GM19025 (cell line): ENCODE results near the gene VPS52.
"Not testable (repeated sequence)": the region's sequence is repeated elsewhere in the genome, so short reads cannot be mapped to it uniquely, and the experiment has no call there.

Source experiments
- ATAC-seq: cut with Tn5 transposase; IDR thresholded peaks from one replicate; pipeline ENCODE4 v1.9.1; 2021; ENCODE audit warnings: mild to moderate bottlenecking, low read depth, moderate library complexity; ENCODE audit not compliant: unreplicated experiment

The VPS52 gene

DNA sequence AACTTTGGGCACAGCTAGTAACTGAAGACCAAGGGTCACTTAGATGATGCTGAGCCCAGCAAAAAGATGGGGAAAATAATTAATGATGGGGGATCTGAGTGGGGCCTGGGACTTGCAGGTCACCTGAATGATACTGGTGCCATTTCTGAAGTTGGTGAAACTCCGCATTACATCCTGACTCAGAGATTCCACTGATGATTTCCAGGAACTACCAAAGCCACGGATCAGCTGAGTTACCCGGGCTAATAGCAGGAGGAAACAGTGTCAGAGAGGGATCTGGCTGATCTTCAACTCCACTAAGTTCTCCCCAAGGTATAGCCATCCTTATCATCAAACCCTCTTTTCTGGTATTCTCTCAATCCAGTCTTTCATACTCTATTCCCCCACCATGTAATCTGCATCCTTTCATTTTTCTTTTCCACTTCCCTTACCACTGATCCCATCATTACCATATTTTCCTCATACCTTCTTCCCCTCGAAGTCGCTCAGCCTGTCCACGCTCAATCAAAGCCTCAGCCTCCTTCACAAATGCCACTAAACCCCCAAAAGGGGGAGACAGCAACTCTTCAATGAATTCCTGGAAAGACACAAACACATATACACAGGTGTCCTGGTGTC lies 20.2 kb downstream of the VPS52 start:
- ATAC-seq: no peak

GRCh38 chr6:33250731-33251130 lies 20.9 kb downstream of the VPS52 start:
- ATAC-seq: no peak

- ATAC-seq: no peak
Observed at GRCh38 chr6:33249732-33250630, 21.7 kb downstream of the VPS52 start.

DNA sequence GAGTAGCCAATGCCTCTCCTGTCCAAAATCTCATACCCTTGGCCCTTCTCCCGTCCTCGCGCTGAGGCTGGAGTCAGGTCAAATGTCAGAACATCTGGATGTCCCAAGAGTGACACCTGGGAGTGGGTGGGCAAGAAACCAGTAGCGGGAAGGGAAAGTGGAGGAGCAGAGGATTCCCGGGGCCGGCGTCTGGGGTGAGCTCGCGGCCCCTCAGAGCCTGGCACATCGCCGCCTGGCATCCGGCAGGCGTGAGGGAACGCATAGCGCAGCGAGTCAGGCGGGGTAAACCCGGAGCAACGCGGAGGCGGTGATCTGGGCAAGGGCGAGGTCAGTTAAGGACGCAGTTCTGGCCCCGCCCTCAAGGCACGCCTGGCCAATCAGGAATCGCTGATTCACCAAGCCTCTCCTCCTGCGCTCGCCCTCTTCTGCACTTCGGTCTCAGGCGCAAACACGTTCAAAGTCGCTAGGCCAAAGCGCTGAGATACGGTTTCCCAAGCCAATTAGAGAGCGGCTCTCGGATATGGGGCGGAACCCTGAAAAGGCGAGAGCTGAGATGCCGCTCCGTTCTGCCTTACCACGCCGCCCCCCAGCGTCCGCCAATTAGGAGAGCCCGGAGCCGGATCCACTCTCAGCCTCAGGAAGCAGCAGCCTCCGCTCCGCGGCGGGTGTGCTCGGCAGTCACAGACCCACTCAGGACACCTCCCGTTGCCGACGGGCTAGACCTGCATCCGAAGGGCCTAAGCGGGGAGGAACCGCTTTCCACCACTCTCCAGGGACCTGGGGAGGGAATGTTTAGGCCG lies 22.5 kb downstream of the VPS52 start:
- ATAC-seq: peak; percentile 92

DNA sequence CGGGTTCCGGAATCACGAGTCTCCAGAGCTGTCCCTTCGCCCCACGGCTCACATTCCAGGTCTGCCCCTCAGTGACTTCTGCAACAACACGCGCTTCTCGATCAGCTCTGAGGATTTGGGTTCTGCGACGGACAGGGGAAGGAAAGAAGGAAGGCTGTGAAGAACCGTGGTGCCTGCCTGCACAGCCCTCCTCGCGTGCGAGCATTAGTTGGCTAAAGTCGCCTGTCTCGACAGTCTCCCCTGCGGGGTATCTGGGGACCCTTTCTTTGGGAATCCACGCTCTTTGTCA lies 23.1 kb downstream of the VPS52 start:
- ATAC-seq: no peak

GRCh38 chr6:33247977-33248642 lies 23.6 kb downstream of the VPS52 start:
- ATAC-seq: no peak

DNA sequence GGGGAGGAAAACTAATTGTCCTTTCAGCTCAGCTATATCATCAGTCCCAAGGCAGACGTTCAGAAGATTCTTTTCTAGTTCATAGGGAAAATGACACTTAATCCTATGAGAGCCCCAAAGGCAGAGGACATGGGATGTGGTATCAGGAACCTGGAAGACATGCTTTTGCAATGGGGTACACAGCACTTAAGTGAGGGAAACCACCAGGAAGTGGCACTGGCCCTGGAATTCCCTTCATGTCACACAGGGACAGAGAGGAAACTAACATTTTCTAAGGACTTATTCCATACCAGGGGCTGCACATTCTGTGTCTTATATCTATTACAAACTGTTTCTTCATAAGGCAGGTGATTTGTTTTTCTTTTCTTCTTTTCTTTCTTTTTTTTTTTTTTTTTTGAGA lies 28.2 kb downstream of the VPS52 start:
- no peak for ATAC-seq

DNA sequence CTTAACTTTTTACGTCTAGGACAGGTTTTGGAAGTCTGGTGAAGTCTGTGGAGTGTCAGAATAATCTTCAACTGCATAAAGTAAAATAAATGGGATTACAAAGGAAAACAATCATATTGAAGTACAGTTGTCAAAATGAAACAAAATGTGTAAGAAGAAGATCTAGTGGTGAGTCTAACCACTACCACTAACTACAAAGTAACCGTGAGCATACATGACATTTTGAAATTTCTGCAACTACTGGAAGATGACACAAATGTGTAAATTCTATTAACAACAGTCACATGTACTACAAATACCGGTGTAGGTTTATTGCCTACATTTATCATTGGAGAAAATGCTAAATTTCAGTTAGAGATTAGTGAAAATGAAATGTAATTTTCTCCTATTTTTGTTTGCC lies 29.7 kb downstream of the VPS52 start:
- no peak for ATAC-seq

- no peak for ATAC-seq
Observed at GRCh38 chr6:33237741-33238140, 33.9 kb downstream of the VPS52 start.

DNA sequence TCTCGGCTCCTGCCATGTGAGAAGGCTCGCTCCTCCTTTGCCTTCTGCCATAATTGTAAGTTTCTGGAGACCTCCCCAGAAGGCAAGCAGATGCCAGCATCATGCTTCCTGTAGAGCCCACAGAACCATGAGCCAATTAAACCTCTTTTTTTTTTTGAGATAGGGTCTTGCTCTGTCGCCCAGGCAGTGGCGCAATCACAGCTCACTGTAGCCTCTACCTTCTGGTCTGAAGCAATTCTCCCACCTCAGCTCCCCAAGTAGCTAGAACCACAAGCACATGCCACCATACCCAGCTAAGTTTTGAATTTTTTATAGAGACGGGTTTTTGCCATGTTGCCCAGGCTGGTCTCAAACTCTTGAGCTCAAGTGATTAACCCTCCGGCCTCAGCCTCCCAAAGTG lies 34.8 kb downstream of the VPS52 start:
- ATAC-seq: no peak

DNA sequence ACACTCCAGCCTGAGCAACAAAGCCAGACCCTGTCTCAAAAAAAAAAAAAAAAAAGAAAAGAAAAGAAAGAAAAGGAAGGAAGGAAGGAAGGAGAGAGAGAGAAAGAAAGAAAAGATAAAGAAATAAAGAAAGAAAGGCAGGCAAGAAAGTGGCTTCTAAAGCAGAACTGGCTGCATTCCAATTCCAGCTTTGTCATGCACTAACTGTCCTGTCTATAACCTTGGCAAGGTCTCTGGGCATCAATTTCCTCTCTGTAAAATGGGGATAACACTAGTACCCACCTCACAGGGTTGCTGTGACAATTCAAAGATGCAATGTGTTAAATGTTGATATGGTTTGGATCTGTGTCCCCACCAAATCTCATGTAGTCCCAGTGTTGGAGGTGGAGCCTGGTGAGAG lies 35.3 kb downstream of the VPS52 start:
- ATAC-seq: no peak

DNA sequence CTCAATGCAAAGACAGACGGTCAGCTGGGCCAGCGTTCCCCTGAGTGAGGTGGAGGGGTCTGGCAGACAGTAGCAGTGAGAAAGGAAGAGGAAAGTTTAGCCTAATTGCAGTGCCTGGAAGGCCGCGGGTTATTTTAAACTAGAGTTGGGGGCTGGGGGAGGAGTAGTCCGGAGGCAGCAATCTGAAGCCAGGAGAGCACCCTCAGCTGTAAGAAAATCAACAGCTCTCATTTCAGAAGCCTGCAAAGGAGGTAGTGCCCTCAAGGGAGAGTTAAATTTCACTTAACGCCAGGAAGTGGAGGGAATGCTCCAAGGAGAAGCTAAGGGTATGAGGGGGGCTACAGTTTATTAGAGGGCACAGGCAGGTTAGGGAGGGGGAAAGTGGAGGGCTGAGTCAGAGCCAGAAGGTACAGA lies 36.4 kb downstream of the VPS52 start:
- no peak for ATAC-seq

- ATAC-seq: not testable (repeated sequence)
Observed at GRCh38 chr6:33226503-33227120, 45.1 kb downstream of the VPS52 start.

DNA sequence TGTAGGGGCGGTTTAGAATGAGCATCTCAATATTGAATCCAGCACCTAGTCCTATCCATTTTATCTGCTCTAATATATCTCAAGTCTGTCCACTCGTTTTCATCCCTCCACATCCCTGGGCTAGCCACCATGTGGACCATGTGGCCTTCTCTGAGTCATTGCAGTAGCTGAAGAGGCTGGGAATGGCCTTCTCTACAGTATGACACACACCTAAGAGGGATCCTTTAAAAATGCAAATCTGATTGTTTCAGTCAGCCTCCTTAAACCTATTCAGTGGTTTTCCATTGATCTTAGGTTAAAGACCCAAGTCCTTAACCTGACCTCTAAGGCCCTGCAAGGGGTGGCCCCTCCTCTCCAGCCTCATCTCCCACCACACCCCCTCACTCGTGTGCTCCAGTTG lies 54.0 kb downstream of the VPS52 start:
- ATAC-seq: no peak

- ATAC-seq: no peak
Observed at GRCh38 chr6:33217246-33217645, 54.4 kb downstream of the VPS52 start.

DNA sequence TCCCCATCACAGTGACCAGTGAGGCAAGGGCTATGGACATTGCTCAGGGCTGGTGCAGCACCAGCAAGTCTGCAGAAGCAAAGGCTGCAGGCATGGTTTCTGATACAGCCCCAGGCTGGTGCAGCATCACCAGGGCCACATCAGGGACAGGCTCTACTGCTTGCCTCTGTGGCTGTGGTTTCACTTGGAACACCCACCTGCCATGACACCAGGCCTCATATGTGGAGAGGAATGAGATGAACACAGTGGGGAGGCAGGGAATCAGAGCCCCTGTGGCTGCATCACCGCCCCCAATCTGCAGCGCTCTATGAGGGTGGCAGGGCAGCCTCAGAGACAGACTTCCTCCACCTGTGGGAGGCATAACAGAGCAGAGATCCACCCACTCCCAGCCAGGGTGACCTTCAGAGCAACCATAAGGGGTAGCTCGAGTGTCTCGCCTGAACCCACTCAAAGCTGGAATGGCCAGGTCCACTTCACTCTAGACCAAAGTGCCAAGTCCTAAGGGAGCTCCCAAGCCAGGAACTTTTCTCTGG lies 55.5 kb downstream of the VPS52 start:
- no peak for ATAC-seq

- ATAC-seq: no peak
Observed at GRCh38 chr6:33215271-33216116, 56.2 kb downstream of the VPS52 start.

GRCh38 chr6:33213989-33214335 lies 57.7 kb downstream of the VPS52 start:
- no peak for ATAC-seq

- ATAC-seq: no peak
Observed at GRCh38 chr6:33213166-33213988, 58.3 kb downstream of the VPS52 start.
